HG03378 (cell line): Measurements from ENCODE around the gene CDH23.

Experiments
- ATAC-seq: cut with Tn5 transposase; IDR thresholded peaks from one replicate; pipeline ENCODE4 v1.9.1; 2021; ENCODE audit warnings: mild to moderate bottlenecking, moderate library complexity; ENCODE audit not compliant: unreplicated experiment

The CDH23 gene

DNA sequence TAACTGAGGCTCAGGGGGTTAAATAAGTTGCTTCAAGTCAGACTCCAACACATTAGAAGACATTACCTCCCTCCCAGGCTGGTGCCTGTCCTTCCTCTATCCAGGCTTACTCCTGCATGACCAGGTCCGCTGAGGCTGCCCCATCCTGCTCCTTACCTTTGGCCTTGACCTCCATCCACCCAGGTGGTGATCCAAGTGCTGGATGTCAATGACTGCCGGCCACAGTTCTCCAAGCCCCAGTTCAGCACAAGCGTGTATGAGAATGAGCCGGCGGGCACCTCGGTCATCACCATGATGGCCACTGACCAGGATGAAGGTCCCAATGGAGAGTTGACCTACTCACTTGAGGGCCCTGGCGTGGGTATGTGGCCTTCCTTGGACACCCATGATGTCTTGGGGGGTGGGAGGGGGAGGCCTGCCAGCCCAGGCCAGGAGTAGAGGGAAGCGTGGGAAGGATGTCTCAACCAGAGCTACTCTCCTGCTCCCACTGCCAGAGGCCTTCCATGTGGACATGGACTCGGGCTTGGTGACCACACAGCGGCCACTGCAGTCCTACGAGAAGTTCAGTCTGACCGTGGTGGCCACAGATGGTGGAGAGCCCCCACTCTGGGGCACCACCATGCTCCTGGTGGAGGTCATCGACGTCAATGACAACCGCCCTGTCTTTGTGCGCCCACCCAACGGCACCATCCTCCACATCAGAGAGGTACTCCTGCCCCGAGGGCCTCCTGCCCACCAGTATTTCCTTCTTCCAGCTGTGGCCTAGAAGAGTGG, 406.2 kb downstream of the CDH23 start:
- no peak for ATAC-seq

DNA sequence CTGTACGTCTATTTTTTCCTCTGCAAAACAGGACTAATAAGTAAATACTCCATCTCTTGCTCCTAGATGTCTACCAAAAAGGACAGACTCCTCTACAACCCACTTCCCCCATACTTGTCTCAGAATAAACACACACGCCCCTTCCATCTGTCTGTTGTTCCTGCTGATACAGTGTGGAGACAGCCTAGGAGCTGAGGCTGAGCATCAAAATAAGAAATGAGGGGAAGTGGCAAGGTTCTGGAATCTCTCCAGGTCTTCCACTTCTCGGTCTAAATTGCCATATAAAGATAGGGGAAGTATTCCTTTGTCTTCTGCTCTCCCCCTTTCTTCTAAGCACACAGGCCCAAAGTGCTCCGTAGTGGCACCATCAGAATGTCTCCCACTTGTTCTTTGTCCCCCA, 407.4 kb downstream of the CDH23 start:
- ATAC-seq: no peak

DNA sequence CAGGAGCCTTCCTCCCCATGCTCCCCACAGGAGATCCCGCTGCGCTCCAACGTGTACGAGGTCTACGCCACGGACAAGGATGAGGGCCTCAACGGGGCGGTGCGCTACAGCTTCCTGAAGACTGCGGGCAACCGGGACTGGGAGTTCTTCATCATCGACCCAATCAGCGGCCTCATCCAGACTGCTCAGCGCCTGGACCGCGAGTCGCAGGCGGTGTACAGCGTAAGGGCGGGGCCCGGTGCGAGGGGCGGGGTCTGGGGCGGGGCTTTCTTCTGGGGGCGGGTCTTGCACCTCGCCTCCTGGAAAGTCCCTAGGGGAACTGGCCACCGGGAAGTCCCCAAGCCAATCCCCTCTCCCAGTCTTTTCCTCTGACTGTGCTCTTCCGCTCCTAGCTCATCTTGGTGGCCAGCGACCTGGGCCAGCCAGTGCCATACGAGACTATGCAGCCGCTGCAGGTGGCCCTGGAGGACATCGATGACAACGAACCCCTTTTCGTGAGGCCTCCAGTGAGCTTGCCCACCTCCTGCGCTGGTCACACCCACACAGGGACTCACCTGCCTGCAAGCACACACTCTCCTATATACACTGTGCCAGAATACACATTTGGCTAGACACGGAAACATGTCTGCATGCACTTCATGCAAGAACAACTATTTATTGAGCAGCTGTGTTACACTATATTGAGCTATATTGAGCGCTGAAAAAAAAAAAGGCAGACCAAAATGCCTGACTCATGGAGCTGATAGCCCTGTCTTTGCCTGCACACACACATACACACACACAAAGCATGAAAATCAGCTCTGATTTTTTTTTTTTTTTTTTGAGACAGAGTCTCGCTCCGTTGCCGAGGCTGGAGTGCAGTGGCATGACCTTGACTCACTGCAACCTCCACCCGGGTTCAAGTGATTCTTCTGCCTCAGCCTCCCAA, 409.3 kb downstream of the CDH23 start:
- no peak for ATAC-seq

DNA sequence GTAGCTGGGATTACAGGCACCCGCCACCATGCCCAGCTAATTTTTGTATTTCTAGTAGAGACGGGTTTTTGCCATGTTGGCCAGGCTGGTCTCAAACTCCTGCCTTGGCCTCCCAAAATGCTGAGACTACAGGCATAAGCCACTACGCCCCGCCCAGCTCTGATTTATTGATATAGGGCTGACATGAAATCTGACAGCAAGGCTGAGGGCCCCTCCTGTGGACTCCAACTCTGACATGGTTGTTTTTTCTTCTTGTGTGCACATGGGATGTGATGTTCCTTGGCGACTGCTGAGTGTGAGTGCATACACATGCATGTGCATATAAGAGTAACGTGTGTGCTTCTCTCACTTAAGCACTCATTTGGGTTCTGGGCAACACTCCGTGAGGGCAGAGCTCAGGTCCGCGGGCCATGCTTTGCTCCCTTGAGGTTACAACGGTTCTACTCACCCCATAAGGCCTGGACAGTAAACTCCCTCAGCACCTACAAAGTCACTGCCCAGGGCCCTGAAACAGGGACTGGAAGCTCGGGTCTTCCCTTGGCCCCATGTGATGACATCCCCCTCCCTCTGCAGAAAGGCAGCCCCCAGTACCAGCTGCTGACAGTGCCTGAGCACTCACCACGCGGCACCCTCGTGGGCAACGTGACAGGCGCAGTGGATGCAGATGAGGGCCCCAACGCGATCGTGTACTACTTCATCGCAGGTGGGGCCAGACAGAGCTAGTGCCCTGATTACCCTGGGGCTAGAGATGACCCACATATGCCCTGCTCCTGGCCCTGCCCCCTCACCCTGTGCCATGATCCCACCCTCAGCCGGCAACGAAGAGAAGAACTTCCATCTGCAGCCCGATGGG, 410.2 kb downstream of the CDH23 start:
- ATAC-seq: no peak

DNA sequence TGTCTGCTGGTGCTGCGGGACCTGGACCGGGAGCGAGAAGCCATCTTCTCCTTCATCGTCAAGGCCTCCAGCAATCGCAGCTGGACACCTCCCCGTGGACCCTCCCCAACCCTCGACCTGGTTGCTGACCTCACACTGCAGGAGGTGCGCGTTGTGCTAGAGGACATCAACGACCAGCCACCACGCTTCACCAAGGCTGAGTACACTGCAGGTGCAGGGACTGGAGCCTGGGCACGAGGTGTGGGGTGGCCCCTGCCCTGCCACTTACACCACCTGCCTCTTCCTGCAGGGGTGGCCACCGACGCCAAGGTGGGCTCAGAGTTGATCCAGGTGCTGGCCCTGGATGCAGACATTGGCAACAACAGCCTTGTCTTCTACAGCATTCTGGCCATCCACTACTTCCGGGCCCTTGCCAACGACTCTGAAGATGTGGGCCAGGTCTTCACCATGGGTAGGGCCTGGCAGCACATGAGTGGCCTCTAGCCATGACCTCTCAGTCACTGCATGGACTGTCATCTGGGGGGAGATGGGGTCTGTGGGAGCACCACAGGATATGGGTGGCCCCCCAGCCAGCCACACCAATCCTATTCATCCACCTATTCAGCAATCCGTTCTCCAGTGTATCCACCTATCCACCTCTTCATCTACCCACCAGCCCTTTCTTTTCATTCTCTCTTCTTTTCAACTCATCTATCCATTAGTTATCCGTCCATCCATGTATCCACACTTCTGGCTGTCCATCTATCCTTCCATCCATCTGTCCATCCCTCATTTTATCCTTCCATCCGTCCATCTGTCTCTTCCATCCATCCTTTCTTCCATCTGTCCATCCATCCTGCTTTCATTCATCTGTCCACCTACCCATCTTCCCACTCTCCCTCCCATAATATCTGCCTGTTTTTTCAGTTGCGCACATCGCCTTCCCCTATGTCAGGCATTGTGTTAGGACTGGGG, 411.1 kb downstream of the CDH23 start:
- ATAC-seq: no peak

DNA sequence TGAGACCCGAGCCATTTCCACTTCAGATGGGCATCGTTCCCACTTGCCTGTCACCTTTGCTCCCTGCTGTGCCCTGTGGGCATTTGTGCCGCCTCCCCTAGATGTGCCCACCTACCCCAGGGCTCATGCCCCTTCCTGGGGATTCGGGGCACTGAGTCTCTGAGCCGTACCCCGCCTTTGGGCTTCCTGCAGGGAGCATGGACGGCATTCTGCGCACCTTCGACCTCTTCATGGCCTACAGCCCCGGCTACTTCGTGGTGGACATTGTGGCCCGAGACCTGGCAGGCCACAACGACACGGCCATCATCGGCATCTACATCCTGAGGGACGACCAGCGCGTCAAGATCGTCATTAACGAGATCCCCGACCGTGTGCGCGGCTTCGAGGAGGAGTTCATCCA, 412.9 kb downstream of the CDH23 start:
- ATAC-seq: no peak

DNA sequence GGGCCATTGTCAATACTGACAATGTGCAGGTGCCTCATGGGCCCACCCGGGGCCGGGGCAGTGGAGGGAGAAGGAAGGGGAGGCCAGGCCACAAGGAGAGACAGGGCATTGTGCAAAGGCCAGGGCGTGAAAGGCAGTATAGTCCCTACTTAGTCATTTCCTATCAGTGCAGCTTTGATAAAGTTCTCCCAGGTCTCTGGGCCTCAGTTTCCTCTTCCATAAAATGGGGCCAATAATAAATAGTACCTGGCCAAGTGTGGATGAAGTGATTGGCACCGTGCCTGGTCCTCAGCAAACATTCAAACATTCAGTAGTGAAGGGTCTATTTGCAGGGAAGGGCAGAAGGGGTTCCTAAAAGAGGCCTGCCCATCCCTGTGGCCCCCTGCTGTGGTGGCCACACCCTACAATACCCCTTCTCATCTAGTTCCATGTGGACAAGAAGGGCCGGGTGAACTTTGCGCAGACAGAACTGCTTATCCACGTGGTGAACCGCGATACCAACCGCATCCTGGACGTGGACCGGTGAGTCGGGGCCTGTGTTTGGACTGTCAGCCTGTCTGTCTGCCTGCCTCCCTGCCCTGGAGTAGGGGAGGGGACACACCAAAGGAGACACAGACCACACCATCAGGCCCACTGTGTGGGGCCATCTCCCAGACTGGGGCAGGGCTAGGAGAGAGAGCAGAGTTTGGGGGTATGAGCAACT, 413.5 kb downstream of the CDH23 start:
- no peak for ATAC-seq

DNA sequence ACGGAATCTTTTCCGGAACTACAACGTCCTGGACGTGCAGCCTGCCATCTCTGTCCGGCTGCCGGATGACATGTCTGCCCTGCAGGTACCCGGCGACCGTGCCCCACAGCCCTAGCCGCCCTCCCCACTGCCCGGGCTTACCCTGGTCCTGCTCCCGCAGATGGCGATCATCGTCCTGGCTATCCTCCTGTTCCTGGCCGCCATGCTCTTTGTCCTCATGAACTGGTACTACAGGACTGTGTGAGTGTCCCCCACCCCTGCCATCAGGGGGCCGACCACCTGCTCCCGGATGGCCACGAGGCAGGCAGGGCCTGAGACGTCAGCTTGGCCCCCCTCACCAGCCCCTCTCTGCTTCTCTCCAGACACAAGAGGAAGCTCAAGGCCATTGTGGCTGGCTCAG, 414.6 kb downstream of the CDH23 start:
- ATAC-seq: no peak

DNA sequence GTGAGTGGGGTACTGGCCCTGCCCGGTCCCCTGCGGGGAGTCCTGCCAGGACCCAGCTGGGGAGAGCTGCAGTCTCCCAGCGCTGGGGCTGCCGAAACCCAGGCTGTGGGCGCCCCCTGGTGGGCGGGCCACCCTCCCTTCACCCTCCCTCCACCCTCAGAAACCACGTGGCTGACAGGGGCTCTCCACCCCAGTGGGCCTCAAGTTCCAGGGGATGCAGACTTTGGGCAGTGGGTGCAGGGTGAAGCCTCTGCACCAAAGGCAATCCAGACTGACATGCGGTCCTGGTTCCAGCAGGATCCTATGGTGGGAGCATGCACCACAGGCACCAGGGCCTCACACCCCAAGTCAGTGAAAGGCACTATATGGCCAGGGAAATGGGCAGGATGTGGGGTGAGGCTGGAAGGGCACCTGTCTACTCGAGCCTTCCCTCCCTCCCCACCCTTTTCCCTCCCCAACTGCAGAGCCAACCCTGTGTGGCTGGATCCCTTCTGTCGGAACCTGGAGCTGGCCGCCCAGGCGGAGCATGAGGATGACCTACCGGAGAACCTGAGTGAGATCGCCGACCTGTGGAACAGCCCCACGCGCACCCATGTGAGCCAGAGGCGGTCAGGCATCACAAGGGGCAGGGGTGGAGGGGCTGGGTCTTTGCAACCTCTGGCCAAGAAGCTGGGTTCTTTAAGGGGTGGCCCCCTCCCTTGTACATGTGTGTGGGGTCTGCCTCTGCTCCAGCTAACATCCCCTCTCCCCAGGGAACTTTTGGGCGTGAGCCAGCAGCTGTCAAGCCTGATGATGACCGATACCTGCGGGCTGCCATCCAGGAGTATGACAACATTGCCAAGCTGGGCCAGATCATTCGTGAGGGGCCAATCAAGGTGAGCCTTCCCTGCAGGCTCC, 415.5 kb downstream of the CDH23 start:
- no peak for ATAC-seq

DNA sequence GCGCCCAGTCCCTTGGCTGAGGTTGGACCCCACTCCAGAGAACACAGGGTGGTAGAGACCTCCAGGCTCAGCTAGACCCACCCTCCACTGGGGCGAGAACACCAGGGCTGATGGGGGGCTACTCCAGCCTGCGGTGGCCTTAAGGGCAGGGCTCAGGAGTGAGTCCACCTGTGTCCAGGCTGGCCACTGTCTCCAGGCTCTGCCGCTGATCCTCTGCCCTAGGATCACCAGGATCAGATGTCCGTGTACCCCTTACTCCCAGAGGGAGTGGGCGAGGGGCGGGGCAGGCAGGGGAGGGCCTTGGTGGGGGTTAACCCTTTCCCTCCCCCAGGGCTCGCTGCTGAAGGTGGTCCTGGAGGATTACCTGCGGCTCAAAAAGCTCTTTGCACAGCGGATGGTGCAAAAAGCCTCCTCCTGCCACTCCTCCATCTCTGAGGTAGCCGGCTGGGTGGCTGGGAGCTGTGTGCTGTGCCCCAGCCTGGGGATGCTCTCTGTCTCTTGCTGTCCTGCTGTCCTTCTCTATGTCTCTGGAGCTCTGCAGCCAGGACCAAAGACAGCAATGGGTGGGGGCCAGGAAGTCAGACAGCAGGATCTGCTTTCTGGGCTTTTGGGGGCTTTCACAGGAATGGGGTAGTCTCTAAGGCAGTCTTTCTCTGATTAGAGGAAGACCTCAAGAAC, 416.3 kb downstream of the CDH23 start:
- ATAC-seq: no peak

DNA sequence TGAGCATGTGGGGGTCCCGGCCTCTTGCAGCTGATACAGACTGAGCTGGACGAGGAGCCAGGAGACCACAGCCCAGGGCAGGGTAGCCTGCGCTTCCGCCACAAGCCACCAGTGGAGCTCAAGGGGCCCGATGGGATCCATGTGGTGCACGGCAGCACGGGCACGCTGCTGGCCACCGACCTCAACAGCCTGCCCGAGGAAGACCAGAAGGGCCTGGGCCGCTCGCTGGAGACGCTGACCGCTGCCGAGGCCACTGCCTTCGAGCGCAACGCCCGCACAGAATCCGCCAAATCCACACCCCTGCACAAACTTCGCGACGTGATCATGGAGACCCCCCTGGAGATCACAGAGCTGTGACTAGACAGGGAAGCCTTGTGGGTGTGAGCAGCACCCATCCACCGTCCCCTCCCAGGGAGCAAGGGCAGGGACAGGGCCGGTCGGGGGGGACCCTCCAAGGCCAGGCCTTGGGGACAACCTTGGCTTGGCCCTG, 418.2 kb downstream of the CDH23 start:
- no peak for ATAC-seq

DNA sequence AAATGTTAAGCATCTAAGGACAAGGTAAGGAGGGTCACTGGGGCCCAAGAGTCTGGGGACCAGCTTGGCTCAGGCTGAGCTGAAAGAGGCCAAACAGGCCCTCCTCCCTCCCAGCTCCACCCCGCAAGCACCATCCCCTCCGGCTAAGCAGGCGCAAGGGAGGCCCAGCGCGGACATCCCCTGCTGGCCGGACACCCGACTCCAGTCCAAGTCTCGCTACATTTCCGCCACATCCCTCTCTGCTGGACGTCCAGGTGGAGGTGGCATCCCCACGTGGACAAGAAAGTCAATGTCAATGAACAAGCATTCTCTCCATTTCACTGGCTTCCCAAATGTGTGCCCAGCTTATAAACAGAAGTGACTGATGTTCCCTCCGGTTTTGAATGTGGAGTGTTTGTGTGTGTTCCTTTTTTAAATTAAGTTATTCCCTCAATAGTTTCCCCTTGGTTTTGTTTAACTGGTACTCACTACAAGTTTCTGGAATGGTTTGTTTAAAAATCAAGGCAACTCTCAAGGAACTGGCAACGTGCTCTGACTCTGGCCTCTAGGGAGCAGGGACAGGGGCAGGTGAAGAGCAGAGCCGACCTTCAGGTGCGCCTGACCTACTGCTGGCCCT, 418.9 kb downstream of the CDH23 start:
- ATAC-seq: no peak

DNA sequence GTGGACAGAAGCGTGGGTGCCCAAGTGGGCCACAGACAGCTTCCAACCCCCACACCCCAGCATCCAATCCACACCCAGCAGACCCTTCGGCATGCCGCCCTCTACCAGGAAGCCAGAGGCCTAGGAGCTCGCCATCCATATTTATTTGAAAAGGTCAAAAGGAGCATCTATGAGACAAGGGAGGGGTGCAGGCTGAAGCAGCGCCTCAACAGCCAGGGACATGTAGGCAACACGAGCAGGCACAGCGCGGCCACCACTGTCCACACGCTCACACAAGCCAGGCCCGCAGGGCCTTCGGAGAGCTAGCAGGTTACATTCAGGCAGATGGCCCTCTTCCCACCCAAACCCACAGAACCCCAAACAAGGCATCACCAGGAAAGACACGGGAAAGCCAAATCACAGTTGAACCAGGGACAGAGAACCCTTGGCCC, 419.7 kb downstream of the CDH23 start:
- no peak for ATAC-seq

DNA sequence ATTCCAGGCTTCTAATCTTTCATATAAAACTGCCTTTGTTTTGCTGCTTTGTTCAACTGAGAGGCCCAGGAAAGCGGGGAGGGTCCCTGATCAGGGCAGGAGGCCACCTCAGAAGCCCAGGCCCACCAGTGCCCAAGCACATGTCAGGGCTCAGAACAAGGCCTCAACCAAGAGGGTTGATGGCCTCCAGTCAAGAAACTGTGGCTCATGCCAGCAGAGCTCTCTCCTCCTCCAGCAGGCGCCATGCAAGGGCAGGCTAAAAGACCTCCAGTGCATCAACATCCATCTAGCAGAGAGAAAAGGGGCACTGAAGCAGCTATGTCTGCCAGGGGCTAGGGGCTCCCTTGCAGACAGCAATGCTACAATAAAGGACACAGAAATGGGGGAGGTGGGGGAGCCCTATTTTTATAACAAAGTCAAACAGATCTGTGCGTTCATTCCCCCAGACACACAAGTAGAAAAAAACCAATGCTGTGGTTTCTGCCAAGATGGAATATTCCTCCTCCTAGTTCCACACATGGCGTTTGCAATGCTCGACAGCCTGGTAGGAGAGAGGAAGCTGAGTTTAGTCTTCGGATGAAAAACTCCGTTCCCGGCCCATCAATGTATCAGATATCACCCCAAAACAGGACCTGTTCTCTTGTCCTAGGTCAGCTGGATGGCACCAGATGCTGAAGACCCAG, 420.4 kb downstream of the CDH23 start:
- no peak for ATAC-seq

DNA sequence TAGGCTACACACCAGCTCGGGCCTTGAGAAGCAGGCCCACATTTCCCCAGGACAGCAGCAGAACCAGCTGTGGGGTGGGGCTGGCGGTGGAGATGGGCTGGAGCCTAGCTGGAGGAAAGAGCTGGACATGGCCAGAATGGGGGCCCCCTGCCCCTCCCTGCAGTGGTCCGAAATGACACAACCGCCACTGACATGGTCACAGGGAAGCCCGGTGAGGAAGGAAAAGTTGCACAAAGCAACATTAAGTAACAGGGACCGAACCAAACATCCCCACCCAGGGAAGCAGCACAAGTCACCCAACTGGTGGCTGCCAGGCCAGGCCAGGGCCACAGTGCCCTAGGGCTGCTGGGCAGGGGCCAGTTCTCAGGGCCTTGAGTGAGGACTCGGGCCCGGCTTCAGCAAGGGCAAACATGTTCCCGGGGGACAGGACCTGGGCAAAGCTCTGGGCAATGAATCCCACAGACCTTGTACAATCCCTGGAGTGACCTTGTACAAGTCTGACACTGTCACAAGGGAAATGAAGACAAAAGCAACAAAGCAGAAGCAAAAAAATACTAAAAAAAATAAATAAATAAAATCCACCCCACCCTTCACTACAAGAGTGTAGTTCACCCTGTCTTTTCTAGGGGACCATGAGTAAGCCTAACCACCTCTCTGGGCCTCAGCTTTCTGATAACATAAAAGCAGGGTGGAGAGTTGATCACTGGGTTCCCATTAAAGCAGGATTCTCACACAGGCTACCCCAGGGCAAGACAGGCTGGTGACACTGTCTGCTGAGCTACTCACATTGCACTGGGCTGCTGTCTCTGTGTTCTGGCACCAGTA, 421.3 kb downstream of the CDH23 start:
- no peak for ATAC-seq
